ENCODE results near the gene PTPRG. TPM values are rescaled to one million over a fixed set of nuclear protein-coding genes. Genes with fewer than 3 reads are reported as not detected.

The PTPRG gene
- total RNA-seq, 1 experiment from 2014 or later = 0.73 TPM

- H4K20me1 ChIP-seq (ENCODE audit: low read length) = no peaks in the 10 kb centered on the region
- H3K9me2 ChIP-seq (replicated peaks; ENCODE audit: low read length) = no peaks in the 10 kb centered on the region
- ATAC-seq = no peak
- no peaks in the 10 kb centered on the region; the same call in 1 of the 2 replicates for H3K9me3 ChIP-seq (ENCODE audit: low read length)
- no peak overlapping the region for H2AFZ ChIP-seq (ENCODE audit: low read length)
- no peaks in the 10 kb centered on the region for H3K79me2 ChIP-seq (ENCODE audit: low read length)
- DNase-seq = peak; percentile 21
- H3K27me3 ChIP-seq (ENCODE audit: low read length) = no peaks in the 10 kb centered on the region
- no peak overlapping the region for H3K4me2 ChIP-seq (ENCODE audit: low read length)
- no TSS peak for BruUV-seq (replicated peaks)
- no peaks in the 10 kb centered on the region for H3K4me1 ChIP-seq (ENCODE audit: insufficient read depth, low read length)
- no peak overlapping the region for H3K9ac ChIP-seq (ENCODE audit: low read length)
- no peak overlapping the region for H3K4me3 ChIP-seq (ENCODE audit: low read length)
- intact Hi-C loops (cut with micrococcal nuclease) = no loop called here
- ChIA-PET POLR2A (ENCODE audit: unreplicated experiment) (no interaction called here), CTCF (no interaction called here)
- no peaks in the 10 kb centered on the region for H3K36me3 ChIP-seq (ENCODE audit: low read depth, low read length)
- TF ChIP-seq EZH2 (IDR thresholded peaks at IDR 0.05; ENCODE audit: low read length, unreplicated experiment) = no peak
- TF ChIP-seq EZH2phosphoT487 (IDR thresholded peaks at IDR 0.05; ENCODE audit: borderline replicate concordance, low read length) = no peak
- TF ChIP-seq, protein P1, sequence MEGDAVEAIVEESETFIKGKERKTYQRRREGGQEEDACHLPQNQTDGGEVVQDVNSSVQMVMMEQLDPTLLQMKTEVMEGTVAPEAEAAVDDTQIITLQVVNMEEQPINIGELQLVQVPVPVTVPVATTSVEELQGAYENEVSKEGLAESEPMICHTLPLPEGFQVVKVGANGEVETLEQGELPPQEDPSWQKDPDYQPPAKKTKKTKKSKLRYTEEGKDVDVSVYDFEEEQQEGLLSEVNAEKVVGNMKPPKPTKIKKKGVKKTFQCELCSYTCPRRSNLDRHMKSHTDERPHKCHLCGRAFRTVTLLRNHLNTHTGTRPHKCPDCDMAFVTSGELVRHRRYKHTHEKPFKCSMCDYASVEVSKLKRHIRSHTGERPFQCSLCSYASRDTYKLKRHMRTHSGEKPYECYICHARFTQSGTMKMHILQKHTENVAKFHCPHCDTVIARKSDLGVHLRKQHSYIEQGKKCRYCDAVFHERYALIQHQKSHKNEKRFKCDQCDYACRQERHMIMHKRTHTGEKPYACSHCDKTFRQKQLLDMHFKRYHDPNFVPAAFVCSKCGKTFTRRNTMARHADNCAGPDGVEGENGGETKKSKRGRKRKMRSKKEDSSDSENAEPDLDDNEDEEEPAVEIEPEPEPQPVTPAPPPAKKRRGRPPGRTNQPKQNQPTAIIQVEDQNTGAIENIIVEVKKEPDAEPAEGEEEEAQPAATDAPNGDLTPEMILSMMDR (conservative IDR thresholded peaks at IDR 0.05; ENCODE audit: low read depth, low read length) = no peak
- no peaks in the 10 kb centered on the region for H3F3A ChIP-seq (ENCODE audit: low read length, unreplicated experiment)
- no peak overlapping the region for H3K27ac ChIP-seq (ENCODE audit: low read length)
Observed at GRCh38 chr3:61645148-61645547, 83.8 kb downstream of the PTPRG start.

DNA sequence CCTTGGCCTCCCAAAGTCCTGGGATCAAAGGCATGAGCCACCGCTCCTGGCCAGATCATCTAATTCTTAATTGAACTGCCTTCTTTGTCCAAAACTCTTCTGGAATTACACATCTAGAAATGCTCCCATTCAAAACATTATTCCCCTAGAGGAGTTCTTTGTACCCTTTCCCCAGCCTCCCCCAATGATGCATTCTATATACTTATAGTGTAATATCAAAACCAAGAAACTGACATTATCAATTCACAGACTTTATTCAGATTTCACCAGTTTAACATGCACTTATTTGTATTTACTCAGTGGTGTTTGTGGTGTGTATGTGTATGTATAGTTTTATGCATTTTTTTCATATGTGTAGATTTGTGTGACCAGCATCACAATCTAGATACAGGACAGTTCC is 85.0 kb downstream of the PTPRG start:
- Histone ChIP-seq H2AFZ (ENCODE audit: low read length) (no peak overlapping the region), H3K9ac (ENCODE audit: low read length) (no peak overlapping the region), H3K4me3 (ENCODE audit: low read length) (no peak overlapping the region), H3K36me3 (ENCODE audit: low read depth, low read length) (no peaks in the 10 kb centered on the region), H3K27ac (ENCODE audit: low read length) (no peak overlapping the region), H3K4me2 (ENCODE audit: low read length) (no peak overlapping the region), H3K27me3 (ENCODE audit: low read length) (no peaks in the 10 kb centered on the region), H3F3A (ENCODE audit: low read length, unreplicated experiment) (no peaks in the 10 kb centered on the region), H3K4me1 (ENCODE audit: insufficient read depth, low read length) (no peaks in the 10 kb centered on the region), H3K9me3 (ENCODE audit: low read length) (no peaks in the 10 kb centered on the region; the same call in 1 of the 2 replicates), H3K9me2 (replicated peaks; ENCODE audit: low read length) (no peaks in the 10 kb centered on the region), H3K79me2 (ENCODE audit: low read length) (no peaks in the 10 kb centered on the region), H4K20me1 (ENCODE audit: low read length) (no peaks in the 10 kb centered on the region)
- POLR2A ChIA-PET (ENCODE audit: unreplicated experiment) = no interaction called here
- intact Hi-C loops (cut with micrococcal nuclease) = no loop called here
- TF ChIP-seq EZH2phosphoT487 (IDR thresholded peaks at IDR 0.05; ENCODE audit: borderline replicate concordance, low read length) (no peak), EZH2 (IDR thresholded peaks at IDR 0.05; ENCODE audit: low read length, unreplicated experiment) (no peak)
- TF ChIP-seq, protein P1 (conservative IDR thresholded peaks at IDR 0.05; ENCODE audit: low read depth, low read length) = no peak
- BruUV-seq (replicated peaks) = no TSS peak
- no peak for DNase-seq
- CTCF ChIA-PET = no interaction called here
- no peak for ATAC-seq

DNA sequence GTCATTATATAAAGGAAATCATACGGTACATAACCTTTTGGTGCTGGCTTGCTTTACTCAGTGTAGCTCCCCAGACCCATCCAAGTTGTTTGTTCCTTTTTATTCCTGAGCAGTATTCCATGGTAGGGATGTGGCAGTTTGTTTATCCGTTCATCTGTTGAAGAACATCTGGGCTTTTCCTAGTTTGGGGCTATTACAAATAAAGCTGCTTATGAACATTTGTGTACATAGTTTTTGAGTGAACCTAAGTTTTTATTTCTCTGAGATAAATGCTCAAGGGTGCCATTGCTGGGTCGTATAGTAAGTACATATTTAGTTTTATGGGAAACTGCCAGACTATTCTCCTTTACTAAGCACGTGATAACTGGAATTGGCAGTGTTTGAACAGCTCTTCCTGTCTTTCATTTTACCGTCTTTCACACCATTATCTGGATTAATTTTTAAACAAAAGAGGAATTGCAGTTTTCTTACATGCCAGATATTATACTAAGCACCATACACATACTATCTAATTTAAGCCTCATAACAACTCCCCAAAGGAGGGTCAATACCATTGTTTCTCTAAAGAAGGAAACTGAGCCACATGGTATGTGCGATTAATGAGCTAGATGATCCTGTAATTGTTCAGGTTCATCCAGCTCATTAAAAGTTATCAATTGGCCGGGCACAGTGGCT is 85.6 kb downstream of the PTPRG start:
- no peaks in the 10 kb centered on the region for H3K4me1 ChIP-seq (ENCODE audit: insufficient read depth, low read length)
- ChIA-PET CTCF (no interaction called here), POLR2A (ENCODE audit: unreplicated experiment) (no interaction called here)
- no peak overlapping the region for H2AFZ ChIP-seq (ENCODE audit: low read length)
- H3K9me2 ChIP-seq (replicated peaks; ENCODE audit: low read length) = no peaks in the 10 kb centered on the region
- no peaks in the 10 kb centered on the region for H3F3A ChIP-seq (ENCODE audit: low read length, unreplicated experiment)
- H3K27ac ChIP-seq (ENCODE audit: low read length) = no peak overlapping the region
- no peaks in the 10 kb centered on the region for H3K36me3 ChIP-seq (ENCODE audit: low read depth, low read length)
- TF ChIP-seq, protein P1 (conservative IDR thresholded peaks at IDR 0.05; ENCODE audit: low read depth, low read length) = no peak
- no peak overlapping the region for H3K4me2 ChIP-seq (ENCODE audit: low read length)
- no peak for ATAC-seq
- no peaks in the 10 kb centered on the region for H3K27me3 ChIP-seq (ENCODE audit: low read length)
- H3K4me3 ChIP-seq (ENCODE audit: low read length) = no peak overlapping the region
- DNase-seq = no peak
- no TSS peak for BruUV-seq (replicated peaks)
- H4K20me1 ChIP-seq (ENCODE audit: low read length) = no peaks in the 10 kb centered on the region
- H3K9me3 ChIP-seq (ENCODE audit: low read length) = no peaks in the 10 kb centered on the region; the same call in 1 of the 2 replicates
- H3K79me2 ChIP-seq (ENCODE audit: low read length) = no peaks in the 10 kb centered on the region
- H3K9ac ChIP-seq (ENCODE audit: low read length) = no peak overlapping the region
- intact Hi-C loops (cut with micrococcal nuclease) = no loop called here

Measured in PC-3 (cell line).